Prostate gland (tissue), 2 donors: Measurements from ENCODE around the gene FGF9.

ENCODE experiments used
- CTCF ChIP-seq, 4 experiments: fragments of 200-600 bp in 2 of 4; fragments of 450-650 bp in 2 of 4; sonication (generic) in 2 of 4; IDR thresholded peaks; 1 replicate in 3 of 4; 2 replicates in 1 of 4; pipeline ENCODE4 v1.5.1; 2016 to 2019; ENCODE audit warnings: antibody characterized with exemption in 4 of 4, mild to moderate bottlenecking in 2 of 4, moderate library complexity in 2 of 4
- POLR2A ChIP-seq: fragments of 450-650 bp; IDR thresholded peaks from one replicate; pipeline ENCODE4 v1.6.1; 2016; ENCODE audit warnings: antibody characterized with exemption, mild to moderate bottlenecking
- POLR2AphosphoS5 ChIP-seq: sonication (generic); formaldehyde crosslinking; IDR thresholded peaks from one replicate; pipeline ENCODE4 v1.6.1; 2017; ENCODE audit warnings: antibody characterized with exemption

GRCh38 chr13:21738630-21739029, 67.8 kb downstream of the FGF9 start:
- TF ChIP-seq CTCF (IDR thresholded peaks at IDR 0.05) (no peak), POLR2A (no peak), POLR2AphosphoS5 (no peak)
